Neural progenitor cell (in vitro differentiated cells): ENCODE results near the gene GGT7. TPM values are rescaled to one million over a fixed set of nuclear protein-coding genes. Genes with fewer than 3 reads are reported as not detected.

Experiments
- DNase-seq: peaks from one replicate; pipeline ENCODE4 v3.0.0-alpha.2; 2016; ENCODE audit warnings: low spot score
- H2AFZ ChIP-seq: fragments of 200-600 bp; sonication (generic); replicated peaks from 2 replicates; pipeline ENCODE4 v1.6.1; 2016; ENCODE audit warnings: antibody characterized with exemption
- H3F3A ChIP-seq: fragments of 200-600 bp; sonication (generic); 2 replicates; pipeline ENCODE4 v1.6.1; 2016; ENCODE audit warnings: antibody characterized with exemption, low read depth
- H3K27ac ChIP-seq: fragments of 200-600 bp; sonication (generic); 2 replicates; pipeline ENCODE4 v1.5.1; 2016; ENCODE audit warnings: mild to moderate bottlenecking
- H3K27me3 ChIP-seq: fragments of 200-600 bp; sonication (generic); 2 replicates; pipeline ENCODE4 v1.6.1; 2016; ENCODE audit warnings: mild to moderate bottlenecking, moderate library complexity
- H3K36me3 ChIP-seq: fragments of 200-600 bp; sonication (generic); 2 replicates; pipeline ENCODE4 v1.5.1; 2016
- H3K4me1 ChIP-seq: fragments of 200-600 bp; sonication (generic); 2 replicates; pipeline ENCODE4 v1.6.1; 2016; ENCODE audit warnings: mixed run types
- H3K4me2 ChIP-seq: fragments of 200-600 bp; sonication (generic); 2 replicates; pipeline ENCODE4 v1.6.1; 2016
- H3K4me3 ChIP-seq: fragments of 200-600 bp; sonication (generic); 2 replicates; pipeline ENCODE4 v1.5.1; 2016
- H3K79me2 ChIP-seq: fragments of 200-600 bp; sonication (generic); 2 replicates; pipeline ENCODE4 v1.6.1; 2016; ENCODE audit warnings: low read depth
- H3K9ac ChIP-seq: fragments of 200-600 bp; sonication (generic); 2 replicates; pipeline ENCODE4 v1.6.1; 2016
- H3K9me3 ChIP-seq: fragments of 200-600 bp; sonication (generic); 2 replicates; pipeline ENCODE4 v1.5.1; 2016; ENCODE audit warnings: low read depth
- H4K20me1 ChIP-seq: fragments of 200-600 bp; sonication (generic); 2 replicates; pipeline ENCODE4 v1.6.1; 2016; ENCODE audit warnings: low read depth
- H3K27ac Mint-ChIP-seq: 3 replicates; pipeline ENCODE4 v1.8.0; 2021; ENCODE audit warnings: mixed read lengths
- H3K27me3 Mint-ChIP-seq: 2 replicates; pipeline ENCODE4 v1.8.0; 2022; ENCODE audit warnings: low read depth, mild to moderate bottlenecking, inconsistent platforms, moderate library complexity, mixed read lengths; ENCODE audit not compliant: insufficient read depth
- H3K36me3 Mint-ChIP-seq: 3 replicates; pipeline ENCODE4 v1.8.0; 2021; ENCODE audit warnings: mixed read lengths
- H3K4me1 Mint-ChIP-seq: 3 replicates; pipeline ENCODE4 v1.8.0; 2021; ENCODE audit warnings: mixed read lengths
- H3K4me3 Mint-ChIP-seq: 3 replicates; pipeline ENCODE4 v1.8.0; 2021; ENCODE audit warnings: mild to moderate bottlenecking, moderate library complexity, mixed read lengths
- H3K9me3 Mint-ChIP-seq: 3 replicates; pipeline ENCODE4 v1.8.0; 2020; ENCODE audit warnings: mixed read lengths
- CTCF ChIP-seq: fragments of 200-600 bp; sonication (generic); IDR thresholded peaks from 2 replicates; pipeline ENCODE4 v1.5.1; 2017; ENCODE audit warnings: antibody characterized with exemption, mild to moderate bottlenecking
- EZH2 ChIP-seq: fragments of 200-600 bp; sonication (generic); IDR thresholded peaks from 2 replicates; pipeline ENCODE4 v1.6.1; 2017; ENCODE audit warnings: antibody characterized with exemption, mild to moderate bottlenecking, moderate library complexity
- EZH2phosphoT487 ChIP-seq: fragments of 200-600 bp; sonication (generic); IDR thresholded peaks from 2 replicates; pipeline ENCODE4 v1.6.1; 2017; ENCODE audit warnings: antibody characterized with exemption
- total RNA-seq: library from RNA; depleted of rRNA; stranded (reverse); fragments of >200 nt; gene quantifications from 2 replicates; pipeline ENCODE4 v1.2.3, GENCODE V29; 2015; ENCODE audit warnings: low replicate concordance

The GGT7 gene
- total RNA-seq, 1 donor from 2014 or later: 9.1 TPM

GRCh38 chr20:34880215-34880850 is 7.7 kb upstream of the GGT7 start:
- H3K27ac ChIP-seq: no peak overlapping the region
- H3F3A ChIP-seq: peaks cover 15% of the 10 kb centered on the region
- no peaks in the 10 kb centered on the region for H3K36me3 ChIP-seq
- H4K20me1 ChIP-seq: no peaks in the 10 kb centered on the region
- no peaks in the 10 kb centered on the region for H3K79me2 ChIP-seq
- H3K4me1 ChIP-seq: no peaks in the 10 kb centered on the region
- no peak overlapping the region for H3K27ac Mint-ChIP-seq
- DNase-seq: no peak
- H3K9me3 ChIP-seq: no peaks in the 10 kb centered on the region
- H3K4me3 ChIP-seq: no peak overlapping the region
- TF ChIP-seq EZH2phosphoT487 (no peak), CTCF (no peak), EZH2 (no peak)
- H3K9me3 Mint-ChIP-seq: no peaks in the 10 kb centered on the region
- no peak overlapping the region for H2AFZ ChIP-seq
- H3K4me1 Mint-ChIP-seq: peaks cover 9% of the 10 kb centered on the region
- H3K9ac ChIP-seq: no peak overlapping the region
- H3K36me3 Mint-ChIP-seq: peaks cover 3% of the 10 kb centered on the region
- peak overlapping the region; percentile 30 for H3K4me3 Mint-ChIP-seq
- peaks cover 20% of the 10 kb centered on the region for H3K27me3 ChIP-seq
- H3K4me2 ChIP-seq: no peak overlapping the region
- peaks cover 12% of the 10 kb centered on the region for H3K27me3 Mint-ChIP-seq

- no peak for DNase-seq
- no peak within 1 kb of the TSS for H3K27ac ChIP-seq
- H2AFZ ChIP-seq: peak within 1 kb of the TSS; percentile 96
- H3K4me1 ChIP-seq: peaks cover 9% of the 10 kb centered on the region
- peak; percentile 51 for TF ChIP-seq EZH2phosphoT487
- no peak for TF ChIP-seq CTCF
- TF ChIP-seq EZH2: peak; percentile 76
- no peaks in the 10 kb centered on the region for H3K36me3 ChIP-seq
- H3K9me3 ChIP-seq: no peaks in the 10 kb centered on the region
- H3K9me3 Mint-ChIP-seq: no peaks in the 10 kb centered on the region
- H3K4me1 Mint-ChIP-seq: peaks cover 28% of the 10 kb centered on the region
- peaks cover 26% of the 10 kb centered on the region for H3F3A ChIP-seq
- H3K4me3 Mint-ChIP-seq: peak within 1 kb of the TSS; percentile 96
- peak within 1 kb of the TSS; percentile 32 for H3K27ac Mint-ChIP-seq
- H3K4me2 ChIP-seq: peak within 1 kb of the TSS; percentile 80
- peaks cover 13% of the 10 kb centered on the region for H3K27me3 Mint-ChIP-seq
- peaks cover 8% of the 10 kb centered on the region for H3K79me2 ChIP-seq
- no peaks in the 10 kb centered on the region for H4K20me1 ChIP-seq
- H3K36me3 Mint-ChIP-seq: no peaks in the 10 kb centered on the region
- H3K4me3 ChIP-seq: peak within 1 kb of the TSS; percentile 89
- peak within 1 kb of the TSS; percentile 56 for H3K9ac ChIP-seq
- peaks cover 34% of the 10 kb centered on the region for H3K27me3 ChIP-seq
Measured at GRCh38 chr20:34876406-34877282, 4.0 kb upstream of the GGT7 start, which contains the start of gene ACSS2. Gene ACSS2 (plus strand): TSS chr20:34876612. CDS start chr20:34876646, 34 bp downstream.

- Histone ChIP-seq H2AFZ (no peak overlapping the region), H3K27me3 (peaks cover 34% of the 10 kb centered on the region), H3K4me3 (peak overlapping the region; percentile 89), H3K9me3 (no peaks in the 10 kb centered on the region), H3K36me3 (no peaks in the 10 kb centered on the region), H3K4me2 (peak overlapping the region; percentile 61), H3K27ac (no peak overlapping the region), H3K79me2 (peaks cover 17% of the 10 kb centered on the region), H4K20me1 (no peaks in the 10 kb centered on the region), H3K9ac (no peak overlapping the region), H3F3A (peaks cover 26% of the 10 kb centered on the region), H3K4me1 (peaks cover 14% of the 10 kb centered on the region)
- Mint-ChIP-seq H3K9me3 (no peaks in the 10 kb centered on the region), H3K4me1 (peaks cover 34% of the 10 kb centered on the region), H3K4me3 (peak overlapping the region; percentile 96), H3K36me3 (no peaks in the 10 kb centered on the region), H3K27ac (peak overlapping the region; percentile 27), H3K27me3 (peaks cover 13% of the 10 kb centered on the region)
- DNase-seq: peak; percentile 99
- TF ChIP-seq CTCF: peak; percentile 6
- no peak for TF ChIP-seq EZH2
- TF ChIP-seq EZH2phosphoT487: no peak
Measured at GRCh38 chr20:34875642-34876405, 3.2 kb upstream of the GGT7 start.
